Cardiac fibroblast (primary cell): ENCODE data around the gene KIAA1143.

ENCODE experiments used
- DNase-seq, 2 donors: peaks; one replicate each; pipeline versions ENCODE4 v3.0.0 to v3.0.0-alpha.2; 2010; ENCODE audit warnings: low read depth in 2 of 2
- H3K4me3 ChIP-seq, 2 donors: replicated peaks in 1 of 2; 1 replicate in 1 of 2; 2 replicates in 1 of 2; pipeline ENCODE4 v1.5.1; 2011; ENCODE audit warnings: low read depth in 2 of 2, low read length in 2 of 2, mild to moderate bottlenecking in 2 of 2, moderate library complexity in 1 of 2
- TF ChIP-seq, protein P1 (sequence below): IDR thresholded peaks from one replicate; pipeline ENCODE4 v1.5.1; 2011; ENCODE audit warnings: low read depth, mild to moderate bottlenecking, low read length, inconsistent platforms

Gene KIAA1143

DNA sequence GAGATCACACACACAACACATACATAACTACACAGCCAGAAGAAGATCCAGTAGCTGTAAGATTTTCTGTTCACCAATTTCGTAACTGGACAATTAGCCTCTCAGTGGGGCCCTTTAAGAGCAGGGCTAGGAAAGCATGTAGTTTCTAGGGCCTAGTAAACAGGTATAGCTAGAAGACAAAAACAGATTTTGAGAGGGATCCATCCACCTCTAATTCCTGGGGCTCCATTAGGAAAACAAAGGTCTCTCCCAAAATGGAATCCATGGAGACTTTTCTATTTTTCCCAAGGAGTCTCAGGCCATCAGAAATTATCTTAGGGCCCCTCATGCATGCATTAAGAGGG lies 10.7 kb upstream of the KIAA1143 start:
- no peak overlapping the region for H3K4me3 ChIP-seq
- DNase-seq, result no peak
- TF ChIP-seq, protein P1, sequence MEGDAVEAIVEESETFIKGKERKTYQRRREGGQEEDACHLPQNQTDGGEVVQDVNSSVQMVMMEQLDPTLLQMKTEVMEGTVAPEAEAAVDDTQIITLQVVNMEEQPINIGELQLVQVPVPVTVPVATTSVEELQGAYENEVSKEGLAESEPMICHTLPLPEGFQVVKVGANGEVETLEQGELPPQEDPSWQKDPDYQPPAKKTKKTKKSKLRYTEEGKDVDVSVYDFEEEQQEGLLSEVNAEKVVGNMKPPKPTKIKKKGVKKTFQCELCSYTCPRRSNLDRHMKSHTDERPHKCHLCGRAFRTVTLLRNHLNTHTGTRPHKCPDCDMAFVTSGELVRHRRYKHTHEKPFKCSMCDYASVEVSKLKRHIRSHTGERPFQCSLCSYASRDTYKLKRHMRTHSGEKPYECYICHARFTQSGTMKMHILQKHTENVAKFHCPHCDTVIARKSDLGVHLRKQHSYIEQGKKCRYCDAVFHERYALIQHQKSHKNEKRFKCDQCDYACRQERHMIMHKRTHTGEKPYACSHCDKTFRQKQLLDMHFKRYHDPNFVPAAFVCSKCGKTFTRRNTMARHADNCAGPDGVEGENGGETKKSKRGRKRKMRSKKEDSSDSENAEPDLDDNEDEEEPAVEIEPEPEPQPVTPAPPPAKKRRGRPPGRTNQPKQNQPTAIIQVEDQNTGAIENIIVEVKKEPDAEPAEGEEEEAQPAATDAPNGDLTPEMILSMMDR, result no peak

DNA sequence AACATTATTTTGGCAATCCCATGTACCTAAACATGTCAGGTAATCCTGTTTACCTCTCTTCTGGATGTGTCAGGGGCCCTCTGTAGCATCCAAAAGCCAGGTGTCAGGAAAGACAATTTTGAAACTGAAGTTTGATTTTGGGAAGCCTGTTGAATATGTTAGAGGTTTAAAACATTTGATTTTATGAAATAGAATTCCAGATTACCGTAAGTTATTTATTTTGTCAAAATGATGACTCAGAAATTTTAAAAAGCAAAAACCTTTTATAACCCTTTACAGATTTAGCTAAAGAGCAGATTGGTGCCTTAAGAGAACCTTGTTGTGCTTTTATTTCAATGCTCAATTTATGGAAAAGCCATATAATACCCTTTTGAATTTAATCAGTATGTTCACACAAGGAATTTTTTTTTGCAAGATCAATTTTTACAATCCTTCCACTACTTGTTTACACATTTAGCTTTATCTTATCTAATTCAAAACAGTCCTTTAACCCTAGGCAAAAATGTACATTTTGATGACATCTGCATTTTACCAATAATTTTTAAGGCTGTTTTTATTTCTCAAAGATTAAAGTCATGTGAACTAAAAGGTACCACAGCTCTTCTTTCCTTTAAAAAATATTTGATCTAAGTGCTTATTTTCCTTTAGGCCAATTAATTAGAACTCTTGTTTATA lies 10.1 kb upstream of the KIAA1143 start:
- TF ChIP-seq, protein P1, result no peak
- no peak overlapping the region for H3K4me3 ChIP-seq
- no peak for DNase-seq

DNA sequence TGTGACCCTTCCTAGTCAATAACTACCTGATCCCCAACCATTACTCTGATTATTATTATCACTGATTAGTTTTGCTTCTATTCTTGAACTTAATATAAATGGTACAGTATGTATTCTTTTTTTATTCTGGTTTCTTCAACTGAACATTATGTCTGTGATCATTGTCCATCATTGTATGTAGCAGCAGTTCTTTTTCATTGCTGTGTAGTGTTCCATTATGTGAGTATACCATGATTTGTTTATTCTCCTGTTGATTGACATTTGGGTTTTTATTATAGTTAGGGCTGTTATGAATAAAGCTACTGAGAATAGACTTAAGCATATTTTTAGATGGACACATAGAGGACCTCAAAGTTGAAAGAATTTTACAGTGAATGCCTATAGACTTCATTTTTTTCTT lies 2.8 kb upstream of the KIAA1143 start:
- no peak overlapping the region for H3K4me3 ChIP-seq
- DNase-seq, result no peak
- TF ChIP-seq, protein P1, result no peak

DNA sequence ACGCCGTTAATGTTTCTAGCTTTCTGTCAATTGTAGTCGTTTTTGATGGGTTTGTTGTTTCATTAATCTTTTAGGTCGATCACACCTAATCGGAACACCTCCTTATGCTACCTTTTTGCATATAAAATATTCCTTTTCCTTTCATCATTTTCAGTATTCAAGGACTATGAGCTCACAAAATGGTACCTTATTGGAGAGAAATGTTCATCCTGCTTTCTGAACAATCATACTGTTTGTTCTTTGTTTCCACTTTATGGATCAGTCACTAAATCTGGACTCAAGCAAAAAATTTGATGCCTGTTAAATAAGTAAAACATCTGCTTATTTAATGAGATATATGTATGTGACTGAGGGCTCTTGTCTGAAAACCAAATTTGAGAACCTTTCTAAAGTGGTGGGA lies 1.3 kb upstream of the KIAA1143 start:
- TF ChIP-seq, protein P1, result no peak
- peak overlapping the region; percentile 87 to 88 for H3K4me3 ChIP-seq
- DNase-seq, result peak in 1 of 2 donors; percentile 1

DNA sequence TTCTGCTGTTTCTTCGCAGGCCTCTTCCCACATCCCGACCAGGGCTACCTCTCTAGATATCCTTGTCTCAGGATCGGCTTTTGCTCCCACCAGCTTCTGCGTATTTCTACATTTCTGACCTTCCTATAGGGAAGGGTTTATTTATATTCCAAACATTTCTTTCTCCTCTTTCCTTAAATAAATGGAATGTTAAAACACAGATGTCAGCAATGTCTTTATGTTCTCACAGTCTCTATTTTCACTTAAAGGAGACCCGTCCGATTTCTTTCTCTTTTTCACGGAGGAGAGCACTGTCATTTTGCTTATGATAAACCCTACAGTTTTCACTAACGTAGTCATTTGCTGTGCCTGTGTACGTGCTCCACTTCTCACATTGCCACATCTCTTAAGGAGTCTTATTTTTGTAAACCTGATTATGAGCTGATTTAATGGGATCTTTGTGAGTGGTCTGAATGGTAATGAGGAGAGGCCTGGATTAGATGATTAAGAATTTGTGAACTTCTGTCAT lies 805 bp upstream of the KIAA1143 start:
- peak; percentile 12 to 33 for DNase-seq
- TF ChIP-seq, protein P1, result no peak
- H3K4me3 ChIP-seq, result peak overlapping the region; percentile 87 to 88

DNA sequence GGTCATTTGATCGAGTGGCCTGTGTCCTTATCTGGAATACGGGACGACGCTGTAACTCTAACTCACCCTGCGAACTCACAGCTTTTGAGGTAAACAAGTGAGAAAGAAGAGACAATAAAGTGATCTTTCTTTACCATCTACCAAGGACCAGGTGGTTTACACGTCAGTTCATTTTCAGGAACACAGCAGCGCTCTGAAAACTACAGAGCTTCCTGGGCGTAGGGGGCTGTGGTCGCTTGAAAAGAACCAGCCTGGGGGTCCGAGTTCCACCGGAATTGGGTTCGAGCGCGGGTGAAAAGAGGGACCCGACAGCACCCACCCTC lies 357 bp downstream of the KIAA1143 start:
- peak overlapping the region; percentile 87 to 88 for H3K4me3 ChIP-seq
- peak in 1 of 2 donors; percentile 1 for DNase-seq
- TF ChIP-seq, protein P1, result no peak
